ENCODE data around the gene TRIM8.

Gene TRIM8

DNA sequence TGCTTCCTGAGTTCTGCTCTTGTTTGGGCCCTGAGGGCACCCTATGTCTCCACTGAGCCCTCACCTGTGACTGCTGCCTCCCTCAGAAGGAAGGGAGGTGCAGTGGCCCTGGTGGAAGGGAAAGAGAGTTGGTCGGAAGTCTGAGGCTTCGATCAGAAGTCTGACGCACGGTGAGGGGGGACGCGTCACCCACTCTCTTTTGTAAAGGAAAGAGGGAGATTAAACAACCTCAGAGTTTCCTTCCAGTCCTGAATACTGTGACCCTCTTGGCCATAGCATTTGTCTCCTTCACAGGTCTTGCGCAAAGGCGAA lies 31.4 kb upstream of the TRIM8 start:
- no peaks in the 10 kb centered on the region for H3K36me3 ChIP-seq (ENCODE audit: control insufficient read depth, low read length)
- H3K27ac ChIP-seq (ENCODE audit: low read depth, low read length): no peak overlapping the region
- TF ChIP-seq, protein P1, sequence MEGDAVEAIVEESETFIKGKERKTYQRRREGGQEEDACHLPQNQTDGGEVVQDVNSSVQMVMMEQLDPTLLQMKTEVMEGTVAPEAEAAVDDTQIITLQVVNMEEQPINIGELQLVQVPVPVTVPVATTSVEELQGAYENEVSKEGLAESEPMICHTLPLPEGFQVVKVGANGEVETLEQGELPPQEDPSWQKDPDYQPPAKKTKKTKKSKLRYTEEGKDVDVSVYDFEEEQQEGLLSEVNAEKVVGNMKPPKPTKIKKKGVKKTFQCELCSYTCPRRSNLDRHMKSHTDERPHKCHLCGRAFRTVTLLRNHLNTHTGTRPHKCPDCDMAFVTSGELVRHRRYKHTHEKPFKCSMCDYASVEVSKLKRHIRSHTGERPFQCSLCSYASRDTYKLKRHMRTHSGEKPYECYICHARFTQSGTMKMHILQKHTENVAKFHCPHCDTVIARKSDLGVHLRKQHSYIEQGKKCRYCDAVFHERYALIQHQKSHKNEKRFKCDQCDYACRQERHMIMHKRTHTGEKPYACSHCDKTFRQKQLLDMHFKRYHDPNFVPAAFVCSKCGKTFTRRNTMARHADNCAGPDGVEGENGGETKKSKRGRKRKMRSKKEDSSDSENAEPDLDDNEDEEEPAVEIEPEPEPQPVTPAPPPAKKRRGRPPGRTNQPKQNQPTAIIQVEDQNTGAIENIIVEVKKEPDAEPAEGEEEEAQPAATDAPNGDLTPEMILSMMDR (IDR thresholded peaks at IDR 0.05; ENCODE audit: low read depth, low read length, poor library complexity, severe bottlenecking): no peak
- TF ChIP-seq EZH2phosphoT487 (IDR thresholded peaks at IDR 0.05; ENCODE audit: borderline replicate concordance, low read length): no peak
- H3K4me1 ChIP-seq (ENCODE audit: control insufficient read depth, low read length): no peaks in the 10 kb centered on the region
- H4K20me1 ChIP-seq (ENCODE audit: control insufficient read depth, insufficient read depth, low read depth, low read length): no peaks in the 10 kb centered on the region
- H3K9me3 ChIP-seq (ENCODE audit: control insufficient read depth, insufficient read depth, low read length): no peaks in the 10 kb centered on the region
- no peaks in the 10 kb centered on the region for H3K27me3 ChIP-seq (ENCODE audit: control insufficient read depth, low read length)
- no peaks in the 10 kb centered on the region for H3K79me2 ChIP-seq (ENCODE audit: control insufficient read depth, low read length)
- H3F3A ChIP-seq (ENCODE audit: control insufficient read depth, insufficient read depth): no peaks in the 10 kb centered on the region
- H3K4me2 ChIP-seq (ENCODE audit: low read length): no peak overlapping the region
- H3K4me3 ChIP-seq (ENCODE audit: low read length): no peak overlapping the region
- H3K9me2 ChIP-seq (replicated peaks; ENCODE audit: control insufficient read depth, low read length): no peaks in the 10 kb centered on the region

DNA sequence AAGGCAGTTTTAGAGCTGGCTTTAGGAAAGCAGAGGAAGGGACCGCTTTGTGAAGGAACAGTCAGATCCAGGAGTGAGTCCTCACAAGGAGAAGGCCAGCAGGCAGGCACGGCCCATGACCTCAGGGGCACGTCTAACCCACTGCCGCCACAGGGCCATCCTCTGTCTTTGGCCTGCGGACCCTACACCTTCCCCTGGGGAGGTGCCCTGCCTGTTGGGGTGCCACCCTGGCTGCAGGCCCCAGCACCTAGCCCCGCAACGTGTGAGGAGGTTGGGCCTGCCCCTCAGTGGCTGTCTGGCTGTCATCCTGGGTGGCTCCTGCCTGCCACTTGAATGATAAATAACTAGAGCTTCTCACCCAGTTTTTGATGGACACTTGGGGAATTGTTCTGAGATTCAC lies 31.0 kb upstream of the TRIM8 start:
- H3K9me2 ChIP-seq (replicated peaks; ENCODE audit: control insufficient read depth, low read length): no peaks in the 10 kb centered on the region
- H3K27ac ChIP-seq (ENCODE audit: low read depth, low read length): no peak overlapping the region
- no peaks in the 10 kb centered on the region for H3K4me1 ChIP-seq (ENCODE audit: control insufficient read depth, low read length)
- H3K4me3 ChIP-seq (ENCODE audit: low read length): no peak overlapping the region
- no peaks in the 10 kb centered on the region for H4K20me1 ChIP-seq (ENCODE audit: control insufficient read depth, insufficient read depth, low read depth, low read length)
- no peaks in the 10 kb centered on the region for H3K79me2 ChIP-seq (ENCODE audit: control insufficient read depth, low read length)
- no peaks in the 10 kb centered on the region for H3F3A ChIP-seq (ENCODE audit: control insufficient read depth, insufficient read depth)
- no peaks in the 10 kb centered on the region for H3K36me3 ChIP-seq (ENCODE audit: control insufficient read depth, low read length)
- no peaks in the 10 kb centered on the region for H3K27me3 ChIP-seq (ENCODE audit: control insufficient read depth, low read length)
- no peak overlapping the region for H3K4me2 ChIP-seq (ENCODE audit: low read length)
- H3K9me3 ChIP-seq (ENCODE audit: control insufficient read depth, insufficient read depth, low read length): no peaks in the 10 kb centered on the region
- TF ChIP-seq, protein P1 (IDR thresholded peaks at IDR 0.05; ENCODE audit: low read depth, low read length, poor library complexity, severe bottlenecking): no peak
- TF ChIP-seq EZH2phosphoT487 (IDR thresholded peaks at IDR 0.05; ENCODE audit: borderline replicate concordance, low read length): no peak

DNA sequence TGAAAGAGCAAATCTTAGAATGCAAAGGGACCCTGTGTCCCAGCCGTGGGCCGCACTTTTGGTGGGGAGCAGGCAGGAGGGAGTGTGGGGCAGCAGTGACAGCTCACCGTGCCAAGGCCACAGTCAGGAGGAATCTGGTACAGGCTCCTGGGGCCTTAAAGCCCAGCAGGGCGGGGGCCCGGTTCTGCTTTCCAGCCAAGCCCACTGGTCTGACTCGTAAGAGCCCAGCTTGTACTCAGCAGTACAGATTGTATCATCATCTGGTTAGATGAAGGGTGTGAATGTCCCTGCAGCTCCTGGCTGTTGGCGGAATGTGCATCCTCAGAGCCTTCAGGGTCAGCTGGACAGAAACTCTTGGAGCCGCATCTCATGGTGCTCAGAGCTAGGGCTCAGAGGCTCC lies 30.5 kb upstream of the TRIM8 start:
- Histone ChIP-seq H3K4me1 (ENCODE audit: control insufficient read depth, low read length) (no peaks in the 10 kb centered on the region), H3K79me2 (ENCODE audit: control insufficient read depth, low read length) (no peaks in the 10 kb centered on the region), H3K27ac (ENCODE audit: low read depth, low read length) (no peak overlapping the region), H3F3A (ENCODE audit: control insufficient read depth, insufficient read depth) (no peaks in the 10 kb centered on the region), H4K20me1 (ENCODE audit: control insufficient read depth, insufficient read depth, low read depth, low read length) (no peaks in the 10 kb centered on the region), H3K27me3 (ENCODE audit: control insufficient read depth, low read length) (no peaks in the 10 kb centered on the region), H3K36me3 (ENCODE audit: control insufficient read depth, low read length) (no peaks in the 10 kb centered on the region), H3K4me3 (ENCODE audit: low read length) (no peak overlapping the region), H3K4me2 (ENCODE audit: low read length) (no peak overlapping the region), H3K9me3 (ENCODE audit: control insufficient read depth, insufficient read depth, low read length) (no peaks in the 10 kb centered on the region), H3K9me2 (replicated peaks; ENCODE audit: control insufficient read depth, low read length) (no peaks in the 10 kb centered on the region)
- TF ChIP-seq, protein P1 (IDR thresholded peaks at IDR 0.05; ENCODE audit: low read depth, low read length, poor library complexity, severe bottlenecking): no peak
- TF ChIP-seq EZH2phosphoT487 (IDR thresholded peaks at IDR 0.05; ENCODE audit: borderline replicate concordance, low read length): no peak

DNA sequence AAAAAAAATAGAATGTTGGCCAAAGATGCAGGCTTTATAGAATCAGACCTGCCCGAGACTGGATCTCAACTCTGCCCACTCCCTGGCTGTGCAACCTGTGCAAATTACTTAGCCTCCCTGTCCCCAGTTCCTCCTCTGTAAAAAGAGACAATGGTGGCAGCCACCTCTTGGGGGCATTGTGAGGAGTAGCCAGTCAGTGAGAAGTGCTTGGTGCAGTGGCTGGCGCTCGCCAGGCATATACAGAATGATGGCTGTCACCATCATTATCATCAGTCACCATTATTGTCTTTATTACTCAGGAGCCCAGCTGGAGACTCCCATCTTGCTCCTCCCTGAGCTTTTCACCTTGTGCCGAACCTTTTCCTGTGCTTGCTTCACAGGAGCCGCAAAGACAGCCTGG lies 29.4 kb upstream of the TRIM8 start:
- Histone ChIP-seq H3K4me2 (ENCODE audit: low read length) (no peak overlapping the region), H3K9me3 (ENCODE audit: control insufficient read depth, insufficient read depth, low read length) (no peaks in the 10 kb centered on the region), H3K36me3 (ENCODE audit: control insufficient read depth, low read length) (no peaks in the 10 kb centered on the region), H3K4me1 (ENCODE audit: control insufficient read depth, low read length) (no peaks in the 10 kb centered on the region), H3K27me3 (ENCODE audit: control insufficient read depth, low read length) (no peaks in the 10 kb centered on the region), H3K9me2 (replicated peaks; ENCODE audit: control insufficient read depth, low read length) (no peaks in the 10 kb centered on the region), H3F3A (ENCODE audit: control insufficient read depth, insufficient read depth) (no peaks in the 10 kb centered on the region), H3K27ac (ENCODE audit: low read depth, low read length) (no peak overlapping the region), H4K20me1 (ENCODE audit: control insufficient read depth, insufficient read depth, low read depth, low read length) (no peaks in the 10 kb centered on the region), H3K4me3 (ENCODE audit: low read length) (no peak overlapping the region), H3K79me2 (ENCODE audit: control insufficient read depth, low read length) (no peaks in the 10 kb centered on the region)
- TF ChIP-seq, protein P1 (IDR thresholded peaks at IDR 0.05; ENCODE audit: low read depth, low read length, poor library complexity, severe bottlenecking): no peak
- TF ChIP-seq EZH2phosphoT487 (IDR thresholded peaks at IDR 0.05; ENCODE audit: borderline replicate concordance, low read length): no peak
